ENCODE data around the gene TMEM219.

DNA sequence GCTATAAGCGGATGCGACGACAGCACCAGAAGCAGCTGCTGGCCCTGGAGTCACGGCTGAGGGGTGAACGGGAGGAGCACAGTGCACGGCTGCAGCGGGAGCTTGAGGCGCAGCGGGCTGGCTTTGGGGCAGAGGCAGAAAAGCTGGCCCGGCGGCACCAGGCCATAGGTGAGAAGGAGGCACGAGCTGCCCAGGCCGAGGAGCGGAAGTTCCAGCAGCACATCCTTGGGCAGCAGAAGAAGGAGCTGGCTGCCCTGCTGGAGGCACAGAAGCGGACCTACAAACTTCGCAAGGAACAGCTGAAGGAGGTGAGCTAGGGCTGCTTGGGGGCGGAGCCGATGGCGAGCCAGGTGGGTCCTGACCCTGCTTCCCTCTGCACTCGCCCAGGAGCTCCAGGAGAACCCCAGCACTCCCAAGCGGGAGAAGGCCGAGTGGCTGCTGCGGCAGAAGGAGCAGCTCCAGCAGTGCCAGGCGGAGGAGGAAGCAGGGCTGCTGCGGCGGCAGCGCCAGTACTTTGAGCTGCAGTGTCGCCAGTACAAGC lies 23.5 kb downstream of the TMEM219 start:
- TF ChIP-seq, protein P1, sequence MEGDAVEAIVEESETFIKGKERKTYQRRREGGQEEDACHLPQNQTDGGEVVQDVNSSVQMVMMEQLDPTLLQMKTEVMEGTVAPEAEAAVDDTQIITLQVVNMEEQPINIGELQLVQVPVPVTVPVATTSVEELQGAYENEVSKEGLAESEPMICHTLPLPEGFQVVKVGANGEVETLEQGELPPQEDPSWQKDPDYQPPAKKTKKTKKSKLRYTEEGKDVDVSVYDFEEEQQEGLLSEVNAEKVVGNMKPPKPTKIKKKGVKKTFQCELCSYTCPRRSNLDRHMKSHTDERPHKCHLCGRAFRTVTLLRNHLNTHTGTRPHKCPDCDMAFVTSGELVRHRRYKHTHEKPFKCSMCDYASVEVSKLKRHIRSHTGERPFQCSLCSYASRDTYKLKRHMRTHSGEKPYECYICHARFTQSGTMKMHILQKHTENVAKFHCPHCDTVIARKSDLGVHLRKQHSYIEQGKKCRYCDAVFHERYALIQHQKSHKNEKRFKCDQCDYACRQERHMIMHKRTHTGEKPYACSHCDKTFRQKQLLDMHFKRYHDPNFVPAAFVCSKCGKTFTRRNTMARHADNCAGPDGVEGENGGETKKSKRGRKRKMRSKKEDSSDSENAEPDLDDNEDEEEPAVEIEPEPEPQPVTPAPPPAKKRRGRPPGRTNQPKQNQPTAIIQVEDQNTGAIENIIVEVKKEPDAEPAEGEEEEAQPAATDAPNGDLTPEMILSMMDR (IDR thresholded peaks at IDR 0.05) = no peak
- no peak for TF ChIP-seq POLR2A (IDR thresholded peaks at IDR 0.05)
